WTC11 (cell line): ENCODE data around the gene SLC35B4.

Experiments used
- CTCF ChIP-seq: fragments of 200-600 bp; IDR thresholded peaks from 2 replicates; pipeline ENCODE4 v1.8.0; 2022; ENCODE audit warnings: antibody characterized with exemption
- ETV6 ChIP-seq: sonication (generic); formaldehyde crosslinking; IDR thresholded peaks from 2 replicates; pipeline ENCODE4 v1.8.1; 2022; ENCODE audit warnings: mild to moderate bottlenecking, missing genetic modification reagents
- SP1 ChIP-seq: sonication (generic); formaldehyde crosslinking; conservative IDR thresholded peaks from 2 replicates; pipeline ENCODE4 v1.8.1; 2022; ENCODE audit warnings: missing genetic modification reagents

- TF ChIP-seq CTCF (no peak), ETV6 (CRISPR knock-in tag) (no peak), SP1 (CRISPR knock-in tag) (no peak)
Observed at GRCh38 chr7:134343796-134344195, 27.1 kb upstream of the SLC35B4 start.
